ENCODE data around the gene IGSF6. TPM values are rescaled to one million over a fixed set of nuclear protein-coding genes. Genes with fewer than 3 reads are reported as not detected.

IGSF6 gene
- total and polyA plus RNA-seq, 2 of the 8 experiments (the other 6 are each of a cell fraction or from before 2014, with no cell fraction given) = not detected

DNA sequence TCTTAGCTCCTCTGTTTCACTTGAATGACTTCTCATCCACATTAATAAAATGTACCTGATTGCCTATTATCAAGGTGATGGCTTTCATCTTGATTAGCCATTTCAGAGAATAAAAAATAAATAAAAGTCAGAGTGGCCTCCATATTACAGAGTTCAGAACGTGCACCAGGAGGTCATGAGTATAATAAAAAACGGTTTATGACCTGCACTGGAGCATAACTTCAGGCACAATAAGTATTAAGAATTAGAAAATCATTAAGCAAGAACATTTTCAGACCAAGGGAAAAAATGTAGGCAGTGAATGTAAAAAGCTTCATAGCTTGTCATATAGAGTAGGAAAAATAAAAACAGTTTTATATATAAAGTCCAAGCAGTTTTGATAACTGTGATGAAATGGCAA, 41.6 kb downstream of the IGSF6 start:
- CTCF ChIA-PET (ENCODE audit: partially characterized antibody) = interaction anchor here (1.2 to 3.0 kb wide), 4 partner anchors 9 to 29 kb away, joined by 3 to 9 read pairs (median 5); no protein-coding TSS in a partner anchor
- TF ChIP-seq, protein P1, sequence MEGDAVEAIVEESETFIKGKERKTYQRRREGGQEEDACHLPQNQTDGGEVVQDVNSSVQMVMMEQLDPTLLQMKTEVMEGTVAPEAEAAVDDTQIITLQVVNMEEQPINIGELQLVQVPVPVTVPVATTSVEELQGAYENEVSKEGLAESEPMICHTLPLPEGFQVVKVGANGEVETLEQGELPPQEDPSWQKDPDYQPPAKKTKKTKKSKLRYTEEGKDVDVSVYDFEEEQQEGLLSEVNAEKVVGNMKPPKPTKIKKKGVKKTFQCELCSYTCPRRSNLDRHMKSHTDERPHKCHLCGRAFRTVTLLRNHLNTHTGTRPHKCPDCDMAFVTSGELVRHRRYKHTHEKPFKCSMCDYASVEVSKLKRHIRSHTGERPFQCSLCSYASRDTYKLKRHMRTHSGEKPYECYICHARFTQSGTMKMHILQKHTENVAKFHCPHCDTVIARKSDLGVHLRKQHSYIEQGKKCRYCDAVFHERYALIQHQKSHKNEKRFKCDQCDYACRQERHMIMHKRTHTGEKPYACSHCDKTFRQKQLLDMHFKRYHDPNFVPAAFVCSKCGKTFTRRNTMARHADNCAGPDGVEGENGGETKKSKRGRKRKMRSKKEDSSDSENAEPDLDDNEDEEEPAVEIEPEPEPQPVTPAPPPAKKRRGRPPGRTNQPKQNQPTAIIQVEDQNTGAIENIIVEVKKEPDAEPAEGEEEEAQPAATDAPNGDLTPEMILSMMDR (IDR thresholded peaks at IDR 0.05; ENCODE audit: control extremely low read depth in 1 of 3, insufficient read depth in 1 of 3, low read depth in 1 of 3, low read length in 3 of 3) = no peak
- TF ChIP-seq, protein P2, sequence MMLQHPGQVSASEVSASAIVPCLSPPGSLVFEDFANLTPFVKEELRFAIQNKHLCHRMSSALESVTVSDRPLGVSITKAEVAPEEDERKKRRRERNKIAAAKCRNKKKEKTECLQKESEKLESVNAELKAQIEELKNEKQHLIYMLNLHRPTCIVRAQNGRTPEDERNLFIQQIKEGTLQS (IDR thresholded peaks at IDR 0.05; ENCODE audit: insufficient read depth, low read depth, low read length) = no peak
- TF ChIP-seq EGR1 (IDR thresholded peaks at IDR 0.05; ENCODE audit: borderline replicate concordance, low read depth, low read length) = no peak
- TF ChIP-seq EZH2 (IDR thresholded peaks at IDR 0.05; ENCODE audit: low read depth, low read length, severe bottlenecking) = no peak
- no peak for TF ChIP-seq HDAC6 (IDR thresholded peaks at IDR 0.05; ENCODE audit: low read depth, low read length)

More for the DNA sequence above, 41.6 kb downstream of the IGSF6 start:
- H3K18ac ChIP-seq (ENCODE audit: extremely low read depth, low read length) = no peak overlapping the region
- H4K5ac ChIP-seq (ENCODE audit: insufficient read length, low read depth, low read length) = no peak overlapping the region
- no peak overlapping the region for H2BK15ac ChIP-seq (ENCODE audit: low read length)
- no peak overlapping the region for H3K9ac ChIP-seq (replicated peaks in 1 of 4; ENCODE audit: extremely low read depth in 1 of 4, low read depth in 3 of 4, low read length in 3 of 4)
- H3K27me3 ChIP-seq (replicated peaks in 1 of 4; ENCODE audit: control insufficient read depth in 3 of 4, extremely low read depth in 1 of 4, insufficient read depth in 3 of 4, low read length in 3 of 4) = no peaks in the 10 kb centered on the region
- H2BK120ac ChIP-seq (replicated peaks; ENCODE audit: low read depth, low read length) = no peak overlapping the region
- no peak overlapping the region for H3K23ac ChIP-seq (ENCODE audit: insufficient read length)
- no peak overlapping the region for H3K4ac ChIP-seq (replicated peaks; ENCODE audit: insufficient read length, low read depth, low read length)
- H3K56ac ChIP-seq (replicated peaks; ENCODE audit: insufficient read length, low read depth, low read length) = no peak overlapping the region
- no peak overlapping the region for H4K91ac ChIP-seq (replicated peaks; ENCODE audit: insufficient read length, low read length)
- H2AFZ ChIP-seq (ENCODE audit: low read length) = no peak overlapping the region
- no peak overlapping the region for H3K14ac ChIP-seq (ENCODE audit: insufficient read length)
- H4K8ac ChIP-seq (ENCODE audit: extremely low read depth, insufficient read depth, low read length) = no peak overlapping the region
- H4K20me1 ChIP-seq (replicated peaks in 1 of 2; ENCODE audit: control insufficient read depth in 1 of 2, insufficient read depth in 2 of 2, low read length in 2 of 2) = peaks cover 10 to 12% of the 10 kb centered on the region in 2 experiments
- no peak for DNase-seq (ENCODE audit: low read depth in 1 of 2, low spot score in 2 of 2)
- H2BK5ac ChIP-seq (ENCODE audit: low read depth, low read length) = no peak overlapping the region
- no peak overlapping the region for H2AK5ac ChIP-seq (ENCODE audit: low read depth, low read length)
- H3K23me2 ChIP-seq (ENCODE audit: low read depth, low read length) = no peaks in the 10 kb centered on the region
- H3K4me2 ChIP-seq (ENCODE audit: insufficient read depth in 1 of 2, low read depth in 2 of 2, low read length in 2 of 2) = no peak overlapping the region; a peak in 1 of 4 replicates
- H2BK20ac ChIP-seq (ENCODE audit: low read length) = no peak overlapping the region
- peaks cover 6 to 28% (median 11%) of the 10 kb centered on the region in 4 experiments; a peak in 6 of 7 replicates for H3K4me1 ChIP-seq (replicated peaks in 1 of 4; ENCODE audit: control insufficient read depth in 3 of 4, insufficient read depth in 4 of 4, low read length in 3 of 4)
- H3K79me2 ChIP-seq (ENCODE audit: control insufficient read depth in 1 of 2, insufficient read depth in 2 of 2, low read length in 2 of 2) = peaks cover 8 to 98% of the 10 kb centered on the region in 2 experiments
- H3K4me3 ChIP-seq (ENCODE audit: extremely low read depth in 1 of 4, insufficient read depth in 2 of 4, low read depth in 3 of 4, low read length in 4 of 4) = no peak overlapping the region
- H3K27ac ChIP-seq (ENCODE audit: low read depth, low read length) = no peak overlapping the region
- 59% methylated on average over 2 of the region's 2 CpGs; no CpG with 5 or more reads in 1 of the 2 experiments for WGBS, 2 experiments (ENCODE audit: extremely low coverage in 1 of 2, insufficient coverage in 1 of 2, insufficient read length in 1 of 2, insufficient replicate concordance in 2 of 2, low coverage in 1 of 2, low lambda C conversion rate in 2 of 2, missing lambda C conversion rate in 1 of 2)
- peaks cover 9% of the 10 kb centered on the region for H3K79me1 ChIP-seq (ENCODE audit: low read depth, low read length)
- FAIRE-seq = no peak
- no peaks in the 10 kb centered on the region; a peak in 2 of 8 replicates for H3K36me3 ChIP-seq (ENCODE audit: control insufficient read depth in 2 of 4, insufficient read depth in 4 of 4, low read length in 3 of 4)
- no peak overlapping the region for H2BK12ac ChIP-seq (ENCODE audit: low read depth, low read length)
- POLR2A ChIA-PET (ENCODE audit: partially characterized antibody) = interaction anchor here (1.2 kb wide), 1 partner anchor 10 kb away, joined by 4 read pairs; no protein-coding TSS in a partner anchor
- no peaks in the 10 kb centered on the region for H3K9me3 ChIP-seq (ENCODE audit: insufficient read depth in 2 of 2, low read depth in 1 of 2, low read length in 1 of 2)
